Brain pericyte (primary cell): Measurements from ENCODE around the gene LMAN2.
"Not testable (repeated sequence)": the region's sequence is repeated elsewhere in the genome, so short reads cannot be mapped to it uniquely, and the experiment has no call there.

Experiments
- DNase-seq: peaks from one replicate; pipeline ENCODE4 v3.0.0-alpha.2; 2012; ENCODE audit warnings: low read depth, low spot score

Gene LMAN2

DNA sequence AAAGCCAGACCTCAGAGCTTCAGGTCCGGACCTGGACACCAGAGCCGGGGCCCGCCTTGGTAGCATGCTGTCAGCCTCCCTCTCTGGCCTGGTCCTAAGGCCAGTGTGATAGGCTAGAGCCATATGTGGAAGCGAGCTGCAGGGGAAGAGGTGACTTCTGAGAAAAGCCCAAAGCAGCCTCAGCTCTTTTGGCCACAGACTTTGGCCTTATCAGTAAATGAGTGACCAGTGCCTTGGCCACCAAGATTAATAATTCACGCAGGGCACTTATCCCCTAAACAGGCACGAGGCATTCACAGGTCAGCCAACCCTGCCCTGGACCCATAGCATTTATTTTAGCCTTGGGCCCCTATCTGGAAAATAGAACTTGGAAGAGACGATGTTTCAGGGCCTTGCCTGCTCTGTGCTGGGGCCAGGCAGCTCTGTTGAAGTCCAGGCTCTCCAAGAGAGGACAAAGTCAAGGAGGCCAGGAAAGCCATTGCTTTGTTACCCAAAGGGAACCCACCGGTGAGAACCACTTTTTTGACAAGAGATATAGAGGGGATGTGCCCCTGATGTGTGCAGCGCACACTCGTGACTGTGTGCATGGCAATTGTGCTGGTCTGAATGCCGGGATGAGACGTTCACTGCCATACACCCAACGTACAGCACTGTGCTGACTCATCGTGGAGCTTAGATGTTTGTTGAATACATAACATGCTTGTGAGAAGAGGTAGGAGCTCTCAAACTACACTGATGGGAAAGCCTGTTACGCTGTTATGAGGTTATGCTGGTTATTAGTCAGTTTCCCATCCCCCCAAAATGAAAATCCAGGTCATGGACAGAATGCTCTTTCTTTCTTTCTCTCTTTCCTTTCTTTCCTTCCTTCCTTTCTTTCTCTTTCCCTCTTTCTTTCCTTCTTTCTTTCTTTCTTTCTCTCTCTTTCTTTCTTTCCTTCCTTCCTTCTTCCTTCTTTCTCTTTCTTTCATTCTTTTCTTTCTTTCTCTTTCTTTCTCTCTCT, 27.7 kb upstream of the LMAN2 start:
- no peak for DNase-seq

GRCh38 chr5:177377851-177378776, 26.6 kb upstream of the LMAN2 start:
- DNase-seq: no peak

- DNase-seq: no peak
Observed at GRCh38 chr5:177376107-177376506, 24.6 kb upstream of the LMAN2 start.

GRCh38 chr5:177375516-177375915, 24.0 kb upstream of the LMAN2 start:
- DNase-seq: not testable (repeated sequence)

DNA sequence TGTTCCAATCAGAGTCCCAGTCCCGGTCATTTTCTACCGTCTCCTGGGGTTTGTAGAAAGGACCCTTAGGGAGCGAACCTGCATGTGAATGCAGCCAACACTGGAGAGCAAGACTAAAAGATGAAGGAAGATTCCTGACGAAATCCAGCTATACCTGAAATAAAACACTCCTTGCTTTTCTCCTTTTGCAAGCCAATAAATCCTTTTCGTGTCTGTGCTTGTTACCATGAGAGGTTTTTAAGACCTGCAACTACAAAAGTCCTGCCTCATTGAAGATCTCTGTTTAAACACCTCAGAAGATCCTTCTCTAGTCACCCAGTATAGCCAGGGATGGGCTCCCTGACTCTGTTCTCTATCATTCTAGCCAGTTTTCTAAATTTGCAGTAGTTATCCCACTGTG, 22.7 kb upstream of the LMAN2 start:
- no peak for DNase-seq

DNA sequence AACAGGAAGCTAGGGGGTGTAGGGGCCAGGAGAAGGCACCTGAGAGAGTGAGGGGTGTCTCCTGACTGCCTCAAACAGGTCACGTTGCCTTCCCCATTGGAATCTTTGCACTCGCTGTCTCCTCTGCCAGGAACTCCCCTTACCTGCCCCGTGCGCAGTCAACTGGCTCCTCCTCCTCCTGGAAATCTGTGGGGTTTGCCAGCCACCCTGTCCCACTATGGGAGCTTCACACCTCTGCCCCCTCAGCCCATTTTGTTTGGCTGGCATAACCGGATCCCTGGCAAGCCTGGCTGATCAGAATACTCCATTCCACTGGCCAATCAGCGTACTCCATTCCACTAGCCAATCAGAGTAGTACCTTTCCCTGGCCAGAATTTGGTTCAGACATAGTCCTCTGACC, 22.3 kb upstream of the LMAN2 start:
- DNase-seq: no peak

DNA sequence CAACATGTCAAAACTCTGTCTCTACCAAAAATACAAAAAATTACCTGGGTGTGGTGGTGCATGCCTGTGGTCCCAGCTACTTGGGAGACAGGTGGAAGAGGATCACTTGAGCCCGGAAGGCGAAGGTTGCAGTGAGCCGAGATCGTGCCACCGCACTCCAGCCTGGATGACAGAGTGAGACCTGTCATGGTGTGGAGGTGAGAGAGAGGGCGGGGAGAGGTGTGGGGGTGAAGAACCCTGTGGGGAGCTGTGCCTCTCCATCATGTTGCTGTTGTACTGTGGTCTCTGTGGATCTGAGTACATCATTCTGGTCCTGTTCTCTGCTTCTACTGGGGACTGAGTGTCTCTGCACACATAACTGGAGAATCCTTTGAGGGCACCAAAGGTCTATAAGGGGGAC, 21.4 kb upstream of the LMAN2 start:
- no peak for DNase-seq

GRCh38 chr5:177372034-177372896, 20.8 kb upstream of the LMAN2 start:
- no peak for DNase-seq

DNA sequence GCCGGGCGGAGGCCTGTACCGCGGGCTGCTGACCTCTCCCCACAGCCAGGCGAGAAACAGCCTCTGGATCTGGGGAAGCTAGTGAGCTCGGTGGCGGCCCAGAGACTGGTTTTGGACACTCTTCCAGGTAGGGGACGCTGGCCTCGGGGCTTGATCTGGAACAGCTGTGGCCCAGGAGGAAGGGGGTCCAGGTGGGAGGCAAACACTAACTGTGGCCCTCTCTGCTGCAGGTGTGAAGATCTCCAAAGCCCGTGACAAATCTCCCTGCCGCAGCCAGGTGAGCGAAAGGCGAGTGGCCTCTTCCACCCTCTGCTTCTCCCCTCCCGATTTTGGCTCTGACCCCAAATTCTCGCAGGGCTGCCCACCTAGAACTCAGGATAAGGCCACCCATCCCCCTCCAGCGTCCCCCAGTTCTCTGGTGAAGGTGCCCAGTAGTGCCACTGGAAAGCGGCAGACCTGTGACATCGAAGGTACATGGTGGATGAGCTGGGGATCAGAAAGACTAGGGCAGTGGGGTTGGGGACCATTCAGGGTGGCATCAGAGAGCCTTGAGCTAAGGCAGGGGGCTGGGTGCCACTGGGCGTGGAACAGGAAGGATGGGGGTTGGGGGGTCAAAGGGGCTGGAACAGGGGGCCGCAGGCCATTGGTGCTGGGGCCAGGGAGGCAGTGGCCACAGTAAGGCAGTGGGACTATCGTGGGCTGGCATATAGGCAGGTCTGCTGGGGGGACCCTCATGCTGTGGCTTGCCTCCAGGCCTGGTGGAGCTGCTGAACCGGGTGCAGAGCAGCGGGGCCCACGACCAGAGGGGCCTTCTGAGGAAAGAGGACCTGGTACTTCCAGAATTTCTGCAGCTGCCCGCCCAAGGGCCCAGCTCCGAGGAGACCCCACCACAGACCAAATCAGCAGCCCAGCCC, 19.9 kb upstream of the LMAN2 start:
- DNase-seq: no peak

- DNase-seq: peak; percentile 57
Observed at GRCh38 chr5:177370488-177371119, 19.1 kb upstream of the LMAN2 start.

DNA sequence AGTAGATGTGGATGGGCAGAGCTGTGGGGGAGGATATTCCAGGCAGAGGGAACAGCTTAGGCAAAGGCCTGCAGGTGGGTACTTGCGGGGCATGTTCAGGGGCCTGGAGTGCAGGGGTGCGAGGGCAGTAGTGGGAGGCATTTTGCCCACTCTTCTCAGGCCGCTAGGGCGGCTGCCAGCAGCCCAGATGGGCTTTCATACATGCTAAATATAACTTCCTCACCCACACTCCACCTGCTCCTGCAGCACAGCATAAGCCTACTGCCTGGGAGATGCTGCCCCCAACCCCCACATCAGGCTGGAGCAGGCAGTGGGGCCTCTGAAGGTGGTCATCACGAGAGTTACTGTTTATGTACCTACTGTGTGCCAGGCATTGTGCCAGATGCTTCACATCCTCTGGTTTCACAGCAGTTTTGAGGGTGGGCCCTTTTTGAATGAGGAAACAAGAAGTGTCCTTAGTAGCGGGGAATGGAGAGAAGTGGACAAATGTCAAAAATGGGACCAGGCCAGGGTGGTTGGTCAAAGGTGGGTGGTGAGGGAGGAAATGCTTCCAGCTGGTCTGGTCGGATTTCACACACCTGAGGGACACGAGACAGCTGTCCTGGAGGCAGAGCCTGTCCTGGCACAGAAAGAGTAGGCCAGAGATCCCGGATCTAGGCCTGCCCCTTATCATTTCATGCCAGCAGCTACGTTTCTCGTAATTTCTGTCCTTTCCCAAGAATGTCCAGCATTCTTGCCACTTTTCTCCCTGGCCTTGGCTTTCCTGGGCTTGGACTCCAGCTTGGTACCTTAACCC, 18.4 kb upstream of the LMAN2 start:
- no peak for DNase-seq

DNA sequence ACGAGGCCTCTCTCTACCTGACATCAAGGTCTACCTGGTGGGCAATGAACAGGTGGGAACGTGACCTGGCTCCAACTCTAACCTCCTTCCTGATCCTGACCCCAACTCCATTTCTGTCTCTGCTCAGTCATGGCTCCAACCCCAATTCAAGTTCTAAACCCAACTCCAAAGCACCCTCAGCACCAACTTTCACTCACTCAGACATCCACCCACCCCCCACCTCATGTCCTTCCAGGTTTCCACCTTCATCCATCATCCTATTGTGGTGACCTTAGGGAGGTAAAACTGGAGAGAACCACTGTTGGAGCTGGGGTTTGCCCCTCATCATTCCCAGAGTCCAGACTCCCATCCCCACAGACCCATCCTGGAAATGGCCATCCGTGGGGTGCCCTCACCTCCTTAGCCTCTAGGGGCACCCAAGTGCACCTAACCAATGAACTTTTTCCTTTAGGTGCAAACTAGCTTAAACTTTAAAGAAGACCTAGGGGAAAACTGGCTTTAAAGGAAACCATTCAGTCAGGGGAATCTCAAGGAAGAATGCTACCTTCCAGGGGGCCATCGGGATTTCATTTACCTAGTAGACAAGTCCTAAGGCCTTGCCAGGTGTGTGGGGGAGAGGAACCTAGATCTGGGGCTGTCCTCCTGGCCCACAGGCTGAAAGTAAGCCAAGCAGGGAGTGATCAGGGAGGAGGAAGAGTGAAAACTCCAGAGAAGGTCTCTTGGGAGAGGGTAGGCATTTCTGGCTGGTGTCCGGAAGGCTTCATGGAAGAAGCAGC, 17.6 kb upstream of the LMAN2 start:
- no peak for DNase-seq

DNA sequence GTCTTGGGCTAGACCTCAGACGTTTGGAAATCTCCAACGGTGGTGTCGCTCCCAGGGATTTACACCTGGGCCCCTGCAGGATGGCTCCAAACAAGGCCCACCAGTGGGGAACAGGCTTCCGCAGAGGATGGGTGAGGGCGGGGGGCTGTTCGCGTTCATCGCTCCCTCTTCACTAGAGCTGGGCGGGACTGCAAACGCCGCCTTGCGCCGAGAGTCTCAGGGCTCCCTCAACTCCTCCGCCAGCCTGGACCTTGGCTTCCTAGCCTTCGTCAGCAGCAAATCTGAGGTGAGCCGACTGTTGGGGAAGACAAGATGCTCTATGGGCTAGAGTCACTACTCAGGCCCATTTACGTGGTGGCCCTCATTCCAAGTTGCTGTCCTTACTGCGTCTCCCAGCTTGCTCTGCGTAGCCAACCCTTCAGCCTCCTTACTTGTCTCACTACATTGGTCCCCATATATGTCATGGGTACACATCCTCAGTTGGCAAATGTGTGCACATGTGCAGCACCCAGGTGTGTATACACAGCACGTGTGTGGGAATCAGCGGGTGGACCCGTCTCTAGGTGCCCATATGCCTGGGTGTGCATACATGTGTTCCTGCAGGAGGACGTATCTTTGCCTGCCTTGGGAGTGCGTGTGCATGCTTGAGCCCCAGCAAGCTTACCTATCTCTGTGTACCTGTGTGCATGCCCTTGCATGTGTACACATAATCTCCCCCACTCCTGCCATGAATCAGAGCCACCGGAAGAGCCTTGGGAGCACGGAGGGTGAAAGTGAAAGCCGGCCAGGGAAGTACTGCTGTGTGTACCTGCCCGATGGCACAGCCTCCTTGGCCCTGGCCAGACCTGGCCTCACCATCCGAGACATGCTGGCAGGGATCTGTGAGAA, 16.8 kb upstream of the LMAN2 start:
- no peak for DNase-seq

DNA sequence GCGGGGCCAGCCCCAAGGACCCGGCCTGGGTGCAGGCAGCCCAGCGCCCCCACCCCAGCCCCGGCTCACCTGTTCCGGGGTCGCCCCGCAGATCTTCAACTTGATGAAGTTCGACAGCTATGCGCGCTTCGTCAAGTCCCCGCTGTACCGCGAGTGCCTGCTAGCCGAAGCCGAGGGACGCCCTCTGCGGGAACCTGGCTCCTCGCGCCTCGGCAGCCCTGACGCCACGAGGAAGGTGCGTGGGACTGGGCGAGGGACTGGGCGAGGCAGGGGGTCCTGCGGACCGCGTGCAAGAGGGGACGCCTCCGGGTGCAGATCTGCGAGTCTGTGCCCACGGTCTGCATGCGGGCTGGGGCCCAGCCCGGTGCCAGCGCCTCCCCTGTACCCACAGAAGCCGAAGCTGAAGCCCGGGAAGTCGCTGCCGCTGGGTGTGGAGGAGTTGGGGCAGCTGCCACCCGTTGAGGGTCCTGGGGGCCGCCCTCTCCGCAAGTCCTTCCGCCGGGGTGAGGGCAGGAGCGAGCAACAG, 15.9 kb upstream of the LMAN2 start:
- no peak for DNase-seq

DNA sequence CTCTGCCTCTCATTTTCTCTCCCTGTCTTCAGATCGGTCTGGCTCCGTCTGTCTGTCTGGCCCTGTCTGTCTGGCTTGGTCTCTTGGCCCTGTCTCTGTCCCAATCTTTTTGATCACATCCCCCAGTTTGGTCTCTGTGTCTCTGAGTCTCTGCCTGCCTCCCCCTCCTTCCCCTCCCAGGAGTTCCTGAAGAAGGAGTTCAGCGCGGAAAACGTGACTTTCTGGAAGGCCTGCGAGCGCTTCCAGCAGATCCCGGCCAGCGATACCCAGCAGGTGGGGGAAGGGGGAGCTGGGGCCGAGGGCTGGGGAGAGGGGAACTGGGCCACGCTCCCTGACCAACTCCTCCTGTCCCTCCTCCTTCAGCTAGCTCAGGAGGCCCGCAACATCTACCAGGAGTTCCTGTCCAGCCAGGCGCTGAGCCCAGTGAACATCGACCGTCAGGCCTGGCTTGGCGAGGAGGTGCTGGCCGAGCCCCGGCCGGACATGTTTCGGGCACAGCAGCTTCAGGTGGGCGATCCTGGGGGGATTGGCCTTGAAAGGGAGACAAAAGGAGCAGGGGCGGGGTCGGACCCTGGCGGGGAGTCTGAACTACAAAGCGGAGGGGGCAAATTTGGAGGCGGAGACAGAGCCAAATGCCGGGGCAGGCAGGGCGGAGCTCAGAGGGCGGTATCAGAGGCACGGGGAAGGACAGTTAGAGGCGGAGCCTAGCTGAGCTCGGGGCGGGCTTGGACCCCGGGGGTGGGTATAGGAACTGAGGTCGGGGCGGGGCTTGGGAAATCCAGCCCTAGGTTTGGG, 15.3 kb upstream of the LMAN2 start:
- DNase-seq: no peak

DNA sequence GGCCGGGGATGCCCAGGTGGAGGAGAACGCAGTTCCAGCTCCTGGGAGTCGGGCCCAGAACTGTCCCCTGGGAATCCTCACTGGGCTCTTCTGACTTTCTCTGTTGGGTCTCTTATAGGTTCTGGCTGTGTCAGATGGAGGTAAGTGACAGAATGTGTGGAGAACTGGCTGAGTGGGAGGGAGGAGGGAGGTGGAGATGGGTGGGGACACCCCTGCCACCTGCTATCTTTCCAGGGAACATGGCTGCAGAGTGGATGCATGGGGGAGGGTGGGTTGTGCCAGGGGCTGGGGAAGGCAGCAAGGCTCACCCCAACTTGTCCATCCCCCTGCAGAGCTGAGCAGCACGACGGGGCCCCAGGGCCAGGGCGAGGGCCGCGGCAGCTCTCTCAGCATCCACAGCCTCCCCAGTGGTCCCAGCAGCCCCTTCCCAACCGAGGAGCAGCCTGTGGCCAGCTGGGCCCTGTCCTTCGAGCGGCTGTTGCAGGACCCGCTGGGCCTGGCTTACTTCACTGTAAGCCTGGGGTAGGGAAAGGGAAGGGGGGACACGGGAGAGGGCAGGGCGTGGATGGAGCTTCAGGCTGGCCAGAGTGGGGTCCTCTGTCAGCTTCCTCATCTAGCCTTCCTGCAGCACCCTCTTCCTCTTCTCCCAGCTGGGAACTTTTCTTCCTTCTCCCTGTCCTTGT, 14.5 kb upstream of the LMAN2 start:
- DNase-seq: no peak
